CD4-positive, alpha-beta T cell treated with Interleukin-6 at 100 ng/mL for 8 hours (primary cell): ENCODE data around the gene CDKAL1.
"Not testable (repeated sequence)": the region's sequence is repeated elsewhere in the genome, so short reads cannot be mapped to it uniquely, and the experiment has no call there.

Experiments
- DNase-seq: peaks from one replicate; pipeline ENCODE4 v3.0.0-alpha.2; 2020; ENCODE audit warnings: mixed read lengths, low spot score

CDKAL1 gene

DNA sequence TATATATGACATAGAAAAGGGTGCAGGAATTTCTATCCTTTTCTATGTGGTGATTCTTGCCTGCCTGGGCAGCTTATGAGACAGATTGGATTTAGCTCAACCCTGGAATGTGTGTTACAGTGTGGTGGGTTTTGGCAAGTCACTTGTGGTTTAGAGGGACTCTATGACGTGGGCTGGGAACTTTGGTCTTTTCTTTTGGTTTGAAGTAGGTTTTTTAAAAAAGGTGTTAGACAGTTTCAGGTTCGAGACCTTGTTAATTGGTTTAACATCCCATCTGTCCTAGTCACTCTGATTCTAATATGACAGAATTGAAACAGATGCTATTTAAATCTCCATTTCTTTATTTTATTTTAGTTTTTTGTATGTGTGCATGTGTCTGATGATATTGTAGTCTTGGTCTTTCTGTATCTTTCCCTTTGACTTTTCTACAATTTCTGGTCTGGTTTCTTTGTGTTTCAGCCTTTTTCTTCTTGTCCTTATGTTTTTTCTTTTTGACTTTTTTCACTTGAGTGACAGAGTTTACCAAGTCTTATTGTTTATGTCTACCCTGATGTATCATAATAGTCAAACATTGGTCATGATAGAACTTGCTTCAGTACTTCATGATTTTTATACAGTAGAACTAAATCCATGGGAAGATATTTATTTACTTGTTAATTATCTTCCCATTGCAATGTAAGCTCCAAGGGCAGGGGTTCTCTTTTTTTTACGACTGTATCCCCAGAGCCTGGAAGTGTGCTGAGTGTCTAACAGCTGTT lies 174.3 kb downstream of the CDKAL1 start:
- DNase-seq: no peak

DNA sequence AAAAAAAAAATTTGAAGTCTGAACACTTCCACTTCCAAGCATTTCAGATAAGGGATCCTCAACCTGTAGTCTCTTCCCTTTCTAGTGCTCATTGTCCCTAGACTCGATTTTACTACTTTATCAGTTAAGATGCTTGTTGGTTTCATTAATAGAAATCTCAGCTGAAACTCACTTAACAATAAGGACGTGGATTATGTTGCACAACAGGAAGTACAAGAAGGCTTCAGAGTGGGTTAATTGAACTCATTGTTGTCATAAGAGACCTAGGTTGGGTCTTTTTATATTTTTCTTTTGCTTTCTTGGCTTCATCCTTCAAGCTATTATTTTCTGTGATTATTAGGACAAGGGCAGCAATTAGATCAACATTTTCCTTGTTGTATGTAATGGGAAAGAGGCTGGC lies 175.2 kb downstream of the CDKAL1 start:
- DNase-seq: no peak

DNA sequence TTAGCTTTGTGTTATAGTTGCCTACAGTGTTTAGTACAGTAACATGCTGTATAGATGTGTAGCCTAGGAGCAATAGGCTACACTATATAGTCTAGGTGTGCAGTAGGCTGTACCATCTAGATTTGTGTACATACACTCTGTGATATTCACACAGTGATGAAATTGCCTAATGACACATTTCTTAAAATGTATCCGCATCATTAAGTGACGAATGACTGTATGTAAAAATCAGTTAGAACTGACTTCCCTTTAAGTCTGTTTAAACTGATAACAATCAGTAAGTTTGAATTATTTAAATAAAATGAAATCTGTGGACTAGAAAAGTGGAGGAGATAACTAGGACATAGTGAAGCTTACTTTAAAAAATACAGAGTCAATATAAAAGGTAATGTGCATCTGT lies 176.1 kb downstream of the CDKAL1 start:
- DNase-seq: no peak

DNA sequence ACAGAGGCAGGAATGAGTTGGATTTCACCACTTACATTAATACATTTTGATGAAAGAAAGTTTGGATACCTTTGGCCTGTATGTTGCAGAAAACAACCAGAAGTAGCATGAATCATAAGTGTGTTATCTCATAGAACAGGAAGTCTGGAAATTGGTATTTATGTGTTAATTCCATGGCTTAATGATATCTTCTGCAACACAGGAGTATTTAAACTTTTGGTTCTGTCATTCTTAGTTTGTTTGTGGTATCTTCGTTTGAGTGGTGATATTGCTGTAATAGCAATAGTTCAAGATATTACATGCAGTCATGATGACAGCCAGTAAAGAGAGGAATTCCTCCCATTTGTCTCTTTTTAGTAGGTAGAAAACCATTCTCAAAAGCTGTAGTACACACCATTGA lies 177.3 kb downstream of the CDKAL1 start:
- DNase-seq: no peak

DNA sequence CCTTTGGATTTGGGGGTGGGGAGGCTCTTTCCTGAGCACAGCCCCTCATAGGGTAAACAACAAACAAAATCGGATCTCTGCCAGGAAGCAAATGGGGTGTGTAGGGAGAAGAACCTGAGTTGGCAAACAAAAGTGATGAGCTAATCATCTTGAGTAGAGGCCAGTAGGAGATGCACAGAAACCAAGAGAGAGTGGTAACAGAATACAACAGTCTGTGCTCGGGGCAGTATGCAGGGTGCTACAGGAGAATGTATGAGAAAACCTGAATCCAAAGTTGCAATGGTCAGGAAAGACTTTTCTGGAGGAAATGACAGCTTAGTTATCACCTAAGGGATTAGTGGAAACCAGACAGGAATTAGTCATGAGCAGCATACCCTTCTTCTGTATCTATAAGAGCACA lies 177.8 kb downstream of the CDKAL1 start:
- no peak for DNase-seq

DNA sequence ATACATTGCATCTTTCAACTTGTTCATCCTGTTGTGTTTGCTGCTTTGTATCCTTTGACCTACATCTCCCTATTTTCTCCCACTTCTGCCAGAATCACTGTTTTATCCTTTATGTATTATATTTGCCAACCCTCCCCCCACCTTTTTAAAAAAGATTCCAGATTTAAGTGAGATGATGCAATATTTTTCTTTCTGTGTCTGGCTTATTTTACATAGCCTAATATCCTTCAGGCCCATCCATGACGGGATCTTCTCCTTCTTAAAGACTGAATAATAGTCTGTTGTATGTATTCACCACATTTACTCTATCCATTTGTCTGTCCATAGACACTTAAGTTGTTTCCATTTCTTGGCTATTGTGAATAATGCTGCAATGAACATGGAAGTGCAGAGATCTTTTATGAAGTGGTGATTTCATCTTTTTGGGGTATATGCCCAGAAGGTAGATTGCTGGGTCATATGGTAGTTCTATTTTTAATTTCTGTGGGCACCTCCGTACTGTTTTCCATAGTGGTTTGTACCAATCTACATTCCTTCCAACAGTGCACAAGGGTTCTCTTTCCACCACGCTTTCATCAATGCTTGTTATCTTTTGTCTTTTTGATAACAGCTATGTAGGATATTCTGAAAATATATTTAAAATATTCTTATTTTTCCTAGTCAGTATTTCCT lies 181.0 kb downstream of the CDKAL1 start:
- DNase-seq: no peak

DNA sequence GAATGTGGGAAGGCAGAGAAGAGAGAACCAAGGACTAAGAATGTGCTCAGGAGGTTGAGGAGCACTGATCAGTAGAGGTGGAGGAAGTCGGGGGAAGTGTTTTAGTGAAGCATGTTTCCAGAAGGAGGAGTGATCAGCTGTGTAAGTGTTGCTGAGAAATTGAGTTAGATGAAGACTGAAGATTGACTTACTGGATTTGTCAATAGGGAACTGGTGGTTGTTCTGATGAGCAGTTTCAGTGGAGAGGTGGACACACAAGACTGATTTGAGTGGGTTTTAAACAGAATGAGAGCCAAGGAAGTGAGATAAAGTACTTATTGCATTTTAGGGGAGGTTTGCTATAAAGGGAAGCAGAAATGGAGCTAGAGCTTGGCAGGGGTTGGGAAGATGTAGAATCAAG lies 182.6 kb downstream of the CDKAL1 start:
- no peak for DNase-seq

DNA sequence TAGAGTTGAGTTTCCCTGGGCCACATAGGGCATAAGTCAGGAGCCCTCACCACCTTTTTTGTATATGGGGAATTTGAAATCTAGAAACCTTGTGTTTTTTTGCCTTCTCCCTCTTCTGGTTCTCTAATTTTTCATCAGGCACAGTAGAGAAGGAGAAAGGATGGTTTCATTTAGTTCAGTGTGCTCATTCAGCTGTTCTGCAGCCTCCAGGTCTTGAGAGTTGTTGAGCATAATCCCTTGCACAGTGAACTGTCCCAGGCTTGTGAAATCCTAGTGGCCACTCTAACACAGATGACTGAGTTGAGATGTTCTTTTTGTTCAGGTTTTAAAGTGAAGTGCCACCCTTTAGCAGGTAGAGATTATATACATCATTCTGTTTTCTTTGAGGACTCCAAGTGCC lies 183.5 kb downstream of the CDKAL1 start:
- DNase-seq: no peak

DNA sequence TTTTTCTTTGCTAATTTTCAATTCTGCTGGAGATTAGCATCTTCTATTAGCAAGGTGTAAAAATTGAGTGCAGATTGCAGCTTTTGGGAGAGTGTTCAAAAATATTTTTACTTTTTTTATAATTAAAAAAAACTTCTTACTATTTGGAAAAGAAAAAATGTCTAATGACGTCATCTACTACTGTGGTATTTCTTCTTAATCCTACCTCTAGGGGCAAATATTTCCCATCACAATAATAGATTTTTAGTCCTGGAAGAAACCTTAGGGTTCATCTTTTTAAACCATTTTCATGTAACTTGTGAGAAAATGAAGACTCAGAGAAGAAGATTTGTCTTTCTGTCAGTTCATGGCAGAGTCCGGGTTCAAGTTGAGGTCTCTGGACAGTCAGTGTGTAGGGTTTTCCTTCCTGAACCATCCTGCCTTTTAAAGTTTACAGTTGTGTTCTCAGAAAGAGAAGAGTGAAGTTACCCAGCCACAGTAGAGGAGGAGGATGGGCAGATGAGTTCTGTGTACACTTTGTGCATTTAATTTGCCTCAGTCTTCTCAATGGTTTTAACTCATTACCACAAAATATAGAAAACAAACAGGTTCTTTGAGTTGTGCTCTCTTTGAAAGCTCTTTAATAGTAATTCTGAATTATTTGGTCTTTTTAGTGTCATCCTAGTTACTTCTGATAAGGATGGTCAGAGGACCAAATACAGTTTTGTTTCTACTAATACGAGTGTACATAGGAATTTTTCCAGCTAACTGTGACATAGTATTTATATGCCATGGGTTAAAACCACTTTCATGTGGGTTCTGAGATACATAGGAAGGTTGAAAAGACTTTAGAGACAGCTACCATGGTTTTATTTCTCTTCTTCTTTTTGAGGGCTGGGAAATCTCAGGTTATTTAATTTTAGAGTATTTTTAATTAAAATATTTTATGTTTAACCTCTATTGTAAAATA lies 184.7 kb downstream of the CDKAL1 start:
- no peak for DNase-seq

DNA sequence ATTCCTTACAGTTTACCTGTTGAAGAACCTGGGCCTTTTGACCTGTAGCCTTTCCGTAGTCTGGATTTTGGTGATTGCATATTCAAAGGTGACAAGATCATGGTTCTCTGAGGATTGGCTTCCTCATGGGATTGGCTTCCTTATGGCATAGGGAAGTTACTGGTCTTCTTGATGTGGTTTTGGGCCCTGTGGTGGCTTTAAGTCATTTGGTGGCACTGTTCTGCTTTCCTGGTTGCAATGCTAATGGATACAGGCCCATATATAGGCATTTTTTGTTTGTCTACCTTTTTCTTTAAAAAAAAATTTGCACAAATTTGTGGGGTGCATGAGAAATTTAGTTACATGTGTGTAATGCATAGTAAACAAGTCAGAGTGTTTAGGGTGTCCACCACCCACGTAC lies 185.7 kb downstream of the CDKAL1 start:
- no peak for DNase-seq

DNA sequence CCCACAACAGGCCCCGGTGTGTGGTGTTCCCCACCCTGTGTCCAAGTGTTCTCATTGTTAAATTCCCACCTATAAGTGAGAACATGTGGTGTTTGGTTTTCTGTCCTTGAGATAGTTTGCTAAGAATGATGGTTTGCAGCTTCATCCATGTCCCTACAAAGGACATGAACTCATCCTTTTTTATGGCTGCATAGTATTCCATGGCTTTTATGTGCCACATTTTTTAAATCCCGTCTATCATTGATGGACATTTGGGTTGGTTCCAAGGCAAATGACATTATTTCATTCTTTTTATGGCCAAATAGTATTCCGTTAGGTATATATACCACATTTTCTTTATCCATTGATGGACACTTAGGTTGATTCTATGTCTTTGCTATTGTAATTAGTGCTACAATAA lies 186.9 kb downstream of the CDKAL1 start:
- DNase-seq: not testable (repeated sequence)

DNA sequence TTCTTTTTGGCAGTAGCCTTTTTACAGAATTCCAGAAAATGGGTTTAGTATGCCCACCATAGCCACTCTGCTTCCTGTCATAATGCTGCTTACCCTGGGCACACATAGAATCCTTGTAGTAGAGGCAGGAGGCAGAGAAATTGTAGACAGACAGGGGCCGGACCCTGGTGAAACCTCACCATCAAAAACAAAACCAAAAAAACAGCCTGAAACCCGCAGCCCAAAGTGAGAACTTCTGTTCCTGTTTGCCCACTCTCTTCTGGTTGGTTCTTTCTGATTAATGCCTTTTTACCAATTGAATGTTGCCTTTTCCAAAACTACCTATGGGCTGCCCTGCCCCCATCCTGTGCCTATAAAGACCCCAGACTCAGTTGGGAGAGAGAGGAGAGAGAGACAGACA lies 188.2 kb downstream of the CDKAL1 start:
- DNase-seq: no peak

DNA sequence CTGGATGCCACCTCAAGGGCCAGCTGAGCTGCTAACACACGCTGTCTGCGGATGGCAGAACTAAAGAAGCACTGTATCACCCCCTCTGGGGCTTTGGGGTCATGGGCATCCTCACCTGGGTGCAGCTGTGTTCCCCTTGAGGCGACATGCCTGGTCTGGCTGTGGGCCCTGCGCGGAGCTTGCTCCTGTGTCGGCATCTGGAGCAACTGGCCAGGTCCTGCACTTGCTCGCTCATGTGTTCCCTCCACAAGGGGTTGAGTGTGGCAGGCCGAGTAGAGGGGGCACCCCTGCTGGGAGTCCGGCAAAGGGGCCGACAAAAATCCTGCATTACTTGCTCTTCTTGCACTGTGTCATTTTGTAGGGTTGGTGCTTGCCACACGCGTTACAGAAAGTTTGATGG lies 189.0 kb downstream of the CDKAL1 start:
- DNase-seq: no peak

DNA sequence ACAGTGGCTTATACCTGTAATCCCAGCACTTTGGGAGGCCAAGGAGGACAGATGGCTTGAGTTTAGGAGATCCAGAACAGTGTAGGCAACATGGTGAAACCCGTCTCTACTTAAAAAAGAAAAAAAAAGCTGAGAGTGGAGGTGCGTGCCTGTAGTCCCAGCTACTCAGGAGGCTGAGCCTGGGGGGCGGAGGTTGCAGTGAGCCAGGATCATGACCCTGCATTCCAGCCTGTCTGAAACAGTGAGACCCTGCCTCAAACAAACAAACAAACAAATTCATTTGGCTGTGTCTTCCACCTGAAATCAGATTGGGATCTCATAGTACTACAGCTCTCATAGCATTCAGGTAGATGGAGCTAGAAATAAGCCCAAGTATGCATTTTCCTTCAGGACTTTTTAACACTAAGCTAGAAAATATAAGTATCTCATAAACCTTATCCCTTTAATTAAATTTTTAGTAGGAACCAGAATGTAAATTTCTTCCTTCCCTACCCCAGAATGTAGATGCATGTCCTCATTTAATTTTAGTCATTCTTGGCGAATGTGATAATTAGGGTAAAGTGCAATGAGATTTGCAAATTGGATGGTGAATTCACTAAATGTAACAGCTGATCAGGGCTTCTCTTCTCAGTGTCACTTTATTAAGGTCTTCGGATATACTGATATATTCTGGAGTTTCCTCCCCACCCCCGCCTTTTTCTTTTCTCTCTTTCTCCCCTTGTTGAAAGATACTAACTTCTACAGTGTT lies 190.4 kb downstream of the CDKAL1 start:
- no peak for DNase-seq

DNA sequence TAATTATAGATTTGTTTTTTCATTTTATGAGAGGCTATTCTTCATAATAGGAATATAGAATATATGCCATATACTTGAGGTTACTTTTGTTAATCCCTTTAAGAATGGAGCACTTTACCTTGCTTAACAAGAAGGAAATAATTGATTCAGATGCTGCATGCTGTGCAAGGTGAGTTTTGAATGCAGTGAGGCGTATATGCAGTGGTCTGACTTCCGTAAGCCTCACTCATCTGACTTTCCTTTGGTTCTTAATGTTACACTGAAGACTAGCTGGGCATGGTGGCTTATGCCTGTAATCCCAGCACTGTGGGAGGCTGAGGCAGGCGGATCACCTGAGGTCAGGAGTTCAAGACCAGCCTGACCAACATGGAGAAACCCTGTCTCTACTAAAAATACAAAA lies 191.0 kb downstream of the CDKAL1 start:
- DNase-seq: not testable (repeated sequence)

DNA sequence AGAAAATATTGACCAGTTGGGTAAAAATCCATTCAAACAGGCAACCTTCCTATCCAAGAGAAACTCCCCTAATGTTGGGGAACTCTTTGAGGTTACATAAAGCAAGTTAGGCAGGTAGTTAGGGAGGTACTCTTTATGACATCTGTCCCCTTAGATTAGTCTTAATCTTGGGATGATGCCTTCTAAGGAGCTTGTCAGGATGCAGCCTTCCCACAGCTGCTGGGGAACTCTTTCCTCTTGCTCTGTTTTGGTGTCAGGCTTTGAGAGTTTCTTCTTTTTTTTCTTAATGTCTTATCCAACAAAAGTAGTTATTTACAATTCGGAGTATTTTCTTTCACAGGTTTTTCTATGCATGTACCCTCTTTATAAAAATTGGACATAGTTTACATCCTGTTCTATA lies 194.8 kb downstream of the CDKAL1 start:
- no peak for DNase-seq

DNA sequence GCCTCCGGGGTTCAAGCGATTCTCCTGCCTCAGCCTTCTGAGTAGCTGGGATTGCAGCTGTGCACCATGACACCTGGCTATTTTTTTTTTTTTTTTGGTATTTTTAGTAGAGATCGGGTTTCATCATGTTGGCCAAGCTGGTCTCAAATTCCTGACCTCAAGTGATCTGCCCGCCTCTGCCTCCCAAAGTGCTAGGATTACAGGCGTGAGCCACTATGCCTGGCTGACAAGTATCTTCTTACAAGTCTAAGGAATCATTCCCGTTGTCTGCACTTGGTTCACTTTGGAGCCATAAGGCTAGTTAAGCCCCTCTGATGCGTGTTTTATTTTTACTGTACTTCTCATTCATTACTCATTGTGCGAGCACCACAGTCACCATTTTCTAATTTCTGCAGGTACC lies 198.1 kb downstream of the CDKAL1 start:
- DNase-seq: not testable (repeated sequence)

DNA sequence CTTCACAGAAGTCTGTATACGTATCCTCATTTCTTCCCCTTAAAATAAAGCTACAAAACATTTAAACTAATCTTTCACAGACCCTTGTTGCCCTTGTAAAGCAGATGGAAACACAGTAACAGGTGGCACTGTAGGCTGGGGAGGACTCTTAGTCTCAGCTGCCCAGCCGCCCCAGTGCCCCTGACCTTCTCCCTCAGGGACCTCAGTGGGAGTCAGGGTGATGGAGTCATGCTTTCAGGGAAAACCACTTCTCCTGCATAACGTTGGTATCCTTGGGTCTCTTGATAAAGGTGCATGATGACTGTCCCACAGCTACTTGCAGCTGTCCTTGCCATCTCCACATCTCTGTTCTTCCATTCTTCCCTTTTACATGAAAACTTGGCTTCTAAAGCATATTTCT lies 198.6 kb downstream of the CDKAL1 start:
- DNase-seq: no peak

DNA sequence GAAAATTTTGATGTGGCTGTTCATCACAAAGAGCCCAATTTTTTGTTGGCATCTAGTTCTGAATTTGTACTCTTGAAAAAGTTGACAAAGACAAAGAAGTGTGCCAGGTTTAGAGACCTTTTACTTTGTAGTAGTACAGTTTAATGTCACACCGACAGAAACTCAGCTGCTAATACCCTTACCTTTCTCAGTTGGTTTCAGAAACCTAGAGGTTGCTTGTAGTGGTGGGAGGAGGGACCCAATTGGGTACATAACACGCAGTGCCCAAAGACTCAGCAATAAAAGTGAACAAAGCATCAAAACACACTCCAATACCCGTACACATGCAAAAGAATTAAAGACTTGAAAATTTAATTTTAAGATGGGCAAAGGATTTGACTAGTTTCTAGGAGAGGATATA lies 203.7 kb downstream of the CDKAL1 start:
- no peak for DNase-seq

DNA sequence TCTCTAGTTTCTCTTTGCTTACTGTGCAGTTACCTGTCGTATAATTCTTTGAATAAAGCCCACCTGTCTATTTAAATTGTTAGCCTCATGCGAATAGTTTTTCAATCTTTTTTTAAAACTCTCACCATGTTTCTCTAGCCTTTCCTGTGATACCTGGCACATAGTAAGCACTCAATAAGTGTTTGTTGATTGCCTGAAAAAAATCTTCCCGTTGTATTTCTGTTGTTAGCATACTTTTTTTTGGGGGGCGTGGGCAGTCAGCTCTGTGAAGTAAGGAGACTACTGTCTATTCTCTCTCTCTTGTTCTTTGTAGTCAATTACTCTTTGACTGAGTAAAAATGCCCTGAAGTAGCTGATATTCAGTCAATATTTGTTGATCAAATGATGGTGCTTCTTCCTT lies 205.8 kb downstream of the CDKAL1 start:
- no peak for DNase-seq

DNA sequence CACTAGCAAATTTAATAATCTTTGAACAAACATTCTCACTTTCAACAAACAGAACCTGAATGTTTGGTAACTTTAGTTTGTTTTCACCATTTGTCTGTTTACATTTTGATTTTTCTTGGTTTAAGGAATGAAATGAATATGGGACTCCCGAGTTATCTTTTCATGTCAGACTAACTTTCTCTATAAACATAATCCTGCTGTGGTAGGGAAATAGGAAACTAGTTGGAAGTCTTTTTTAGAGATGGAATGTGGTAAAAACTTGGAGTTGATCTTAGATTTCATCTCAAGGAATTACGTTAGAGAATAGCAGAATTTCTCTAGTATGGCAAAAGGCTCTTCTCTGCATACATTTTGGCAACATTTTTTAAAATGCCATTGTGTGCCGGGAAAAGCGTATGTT lies 206.5 kb downstream of the CDKAL1 start:
- no peak for DNase-seq

DNA sequence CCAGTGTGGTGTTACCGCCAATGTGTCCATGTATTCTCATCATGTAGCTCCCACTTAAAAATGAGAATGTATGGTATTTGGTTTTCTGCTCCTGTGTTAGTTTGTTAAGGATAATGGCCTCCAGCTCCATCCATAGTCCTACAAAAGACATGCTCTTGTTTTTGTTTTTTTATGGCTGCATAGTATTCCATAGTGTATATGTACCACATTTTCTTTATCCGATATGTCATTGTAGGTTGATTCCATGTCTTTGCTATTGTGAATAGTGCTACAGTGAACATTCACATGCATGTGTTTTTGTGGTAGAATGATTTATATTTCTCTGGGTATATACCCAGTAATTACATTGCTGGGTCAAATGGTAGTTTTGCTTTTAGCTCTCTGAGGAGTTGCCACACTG lies 207.2 kb downstream of the CDKAL1 start:
- DNase-seq: no peak
